ENCODE results near the gene ANKMY1.

Gene ANKMY1

GRCh38 chr2:240594511-240595380, 37.0 kb upstream of the ANKMY1 start:
- no peak for DNase-seq (ENCODE audit: low read depth)

DNA sequence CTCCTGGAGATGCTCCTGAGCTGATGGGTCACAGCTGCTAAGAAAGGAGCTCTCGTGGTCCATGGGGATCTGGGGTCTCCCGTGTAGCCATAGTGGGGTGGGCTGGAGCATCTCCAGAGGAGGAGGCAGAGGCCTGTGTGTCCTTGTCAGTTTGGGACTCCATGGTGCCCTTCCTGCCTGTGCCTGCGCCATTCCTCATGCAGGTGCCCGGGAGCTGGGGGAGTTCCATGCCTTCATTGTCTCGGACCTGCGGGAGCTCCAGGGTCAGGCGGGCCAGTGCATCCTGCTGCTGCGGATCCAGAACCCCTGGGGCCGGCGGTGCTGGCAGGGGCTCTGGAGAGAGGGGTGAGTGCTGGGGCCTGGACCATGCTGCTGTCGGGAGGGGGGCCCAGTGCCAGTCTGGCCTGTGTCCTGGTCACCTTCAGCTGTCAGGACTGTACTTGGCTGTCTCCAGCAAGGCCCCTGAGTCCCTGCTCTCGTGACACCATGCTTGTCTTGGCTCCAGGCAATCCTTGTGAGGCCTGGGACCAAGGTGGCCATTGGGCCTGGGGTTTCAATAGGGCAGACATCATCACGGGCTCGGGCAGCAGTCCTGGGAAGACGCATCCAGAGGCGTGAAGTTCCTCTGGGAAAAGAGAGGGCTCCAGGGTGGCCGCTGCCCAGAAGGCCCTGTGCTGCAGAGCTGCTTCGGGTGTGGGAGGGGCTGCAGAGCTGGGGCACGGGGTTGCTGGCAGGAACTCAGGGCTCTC, 36.1 kb upstream of the ANKMY1 start:
- DNase-seq (ENCODE audit: low read depth) = no peak

DNA sequence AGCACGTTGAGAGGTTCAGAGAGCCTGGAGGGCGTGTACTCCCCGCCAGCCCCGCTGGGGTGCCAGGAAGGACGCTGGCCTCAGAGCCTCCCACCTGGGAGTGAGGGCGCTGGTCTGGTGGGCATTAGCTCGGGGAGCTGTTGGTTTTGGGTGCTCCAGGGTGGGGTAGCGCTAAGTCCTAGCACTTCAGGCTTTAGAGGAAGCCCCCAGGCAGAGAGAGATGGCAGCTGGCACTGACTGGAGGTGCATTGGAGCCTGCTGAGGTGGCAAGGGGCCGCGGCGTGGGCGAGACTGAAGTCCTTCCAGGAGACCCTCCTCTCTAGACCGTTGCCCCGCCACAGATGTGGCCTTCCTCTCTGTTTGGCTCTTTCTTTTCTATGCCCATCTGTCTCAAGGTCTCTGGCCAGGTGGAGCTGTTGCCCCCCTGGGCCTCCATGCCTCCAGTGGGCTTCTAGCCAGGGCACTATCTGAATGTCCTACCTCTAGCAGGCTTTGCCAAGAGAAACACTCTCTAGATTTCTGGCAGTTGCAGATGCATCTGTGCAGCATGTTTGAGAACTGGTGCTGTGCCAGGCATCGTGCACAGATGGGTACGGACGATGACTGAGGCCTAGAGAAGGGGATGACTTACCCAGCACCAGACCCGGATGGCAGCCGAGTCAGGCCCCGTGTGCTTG, 35.4 kb upstream of the ANKMY1 start:
- no peak for DNase-seq (ENCODE audit: low read depth)

DNA sequence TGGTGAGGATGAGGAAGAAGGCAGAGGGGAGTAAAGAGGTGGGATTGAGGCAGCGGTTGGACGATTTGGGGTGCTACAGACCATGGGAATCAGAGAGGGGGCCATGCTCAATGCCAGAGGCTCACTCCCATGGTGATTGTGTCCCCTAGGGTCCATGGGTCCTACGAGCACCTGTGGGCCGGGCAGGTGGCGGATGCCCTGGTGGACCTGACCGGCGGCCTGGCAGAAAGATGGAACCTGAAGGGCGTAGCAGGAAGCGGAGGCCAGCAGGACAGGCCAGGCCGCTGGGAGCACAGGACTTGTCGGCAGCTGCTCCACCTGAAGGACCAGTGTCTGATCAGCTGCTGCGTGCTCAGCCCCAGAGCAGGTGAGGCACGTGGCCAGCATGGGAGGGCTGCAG, 34.0 kb upstream of the ANKMY1 start:
- DNase-seq (ENCODE audit: low read depth) = no peak

GRCh38 chr2:240591226-240591625, 33.4 kb upstream of the ANKMY1 start:
- DNase-seq (ENCODE audit: low read depth) = no peak

GRCh38 chr2:240590681-240591111, 32.9 kb upstream of the ANKMY1 start:
- DNase-seq (ENCODE audit: low read depth) = no peak

DNA sequence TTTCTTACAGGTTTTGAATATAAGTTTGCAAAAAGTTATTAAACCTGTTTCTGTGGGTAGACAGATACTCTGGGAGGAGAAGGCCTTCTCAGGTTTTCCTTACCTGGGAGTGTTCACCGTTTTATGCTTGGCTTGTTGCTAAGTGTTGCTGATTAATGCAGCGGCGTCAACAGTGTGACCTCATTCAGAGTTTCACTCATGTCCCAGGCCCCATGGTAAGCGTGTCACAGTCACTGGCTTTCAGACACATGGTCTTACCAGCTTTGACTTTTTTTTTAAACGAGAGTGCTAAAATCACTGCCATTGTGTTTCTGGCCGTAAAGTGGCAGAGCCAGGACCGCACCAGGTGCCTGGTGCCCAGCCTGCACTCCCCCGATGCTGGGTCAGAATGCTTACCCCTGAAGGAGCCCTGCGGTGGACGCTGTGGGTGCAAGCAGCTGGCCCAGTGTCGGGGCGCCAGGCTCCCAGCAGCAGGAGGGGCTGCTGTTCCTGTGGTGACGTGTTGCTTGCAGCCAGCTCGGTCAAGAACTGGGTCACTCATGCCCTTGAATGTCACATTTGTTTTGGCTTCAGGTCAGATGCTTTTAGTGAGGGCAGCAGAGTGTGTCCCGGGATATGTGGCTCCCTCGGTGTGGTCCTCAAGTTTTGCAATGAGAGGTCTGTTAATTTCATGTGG, 32.2 kb upstream of the ANKMY1 start:
- no peak for DNase-seq (ENCODE audit: low read depth)

DNA sequence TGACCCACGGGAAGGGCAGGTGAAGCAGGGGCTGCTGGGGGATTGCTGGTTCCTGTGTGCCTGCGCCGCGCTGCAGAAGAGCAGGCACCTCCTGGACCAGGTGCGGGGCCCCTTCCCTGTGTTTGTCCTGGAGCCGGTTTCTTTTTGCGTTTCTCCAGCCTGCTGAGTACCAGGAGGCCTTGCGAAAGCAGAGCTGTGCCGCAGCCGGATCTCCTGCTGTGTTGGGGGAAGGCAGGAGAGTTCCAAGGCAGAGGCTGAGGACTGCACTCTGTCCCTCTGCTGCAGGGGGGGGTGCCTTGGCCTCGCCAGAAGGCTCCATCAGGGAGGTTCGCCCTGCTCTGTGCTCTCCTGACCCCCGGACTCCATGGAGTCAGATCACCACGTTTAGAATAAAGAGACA, 31.6 kb upstream of the ANKMY1 start:
- no peak for DNase-seq (ENCODE audit: low read depth)

GRCh38 chr2:240588669-240589068, 30.9 kb upstream of the ANKMY1 start:
- no peak for DNase-seq (ENCODE audit: low read depth)

- no peak for DNase-seq (ENCODE audit: low read depth)
These were observed 30.3 kb upstream of the ANKMY1 start for GRCh38 chr2:240588006-240588655.

- DNase-seq (ENCODE audit: low read depth) = no peak
These were observed 29.4 kb upstream of the ANKMY1 start for GRCh38 chr2:240586919-240587800.

DNA sequence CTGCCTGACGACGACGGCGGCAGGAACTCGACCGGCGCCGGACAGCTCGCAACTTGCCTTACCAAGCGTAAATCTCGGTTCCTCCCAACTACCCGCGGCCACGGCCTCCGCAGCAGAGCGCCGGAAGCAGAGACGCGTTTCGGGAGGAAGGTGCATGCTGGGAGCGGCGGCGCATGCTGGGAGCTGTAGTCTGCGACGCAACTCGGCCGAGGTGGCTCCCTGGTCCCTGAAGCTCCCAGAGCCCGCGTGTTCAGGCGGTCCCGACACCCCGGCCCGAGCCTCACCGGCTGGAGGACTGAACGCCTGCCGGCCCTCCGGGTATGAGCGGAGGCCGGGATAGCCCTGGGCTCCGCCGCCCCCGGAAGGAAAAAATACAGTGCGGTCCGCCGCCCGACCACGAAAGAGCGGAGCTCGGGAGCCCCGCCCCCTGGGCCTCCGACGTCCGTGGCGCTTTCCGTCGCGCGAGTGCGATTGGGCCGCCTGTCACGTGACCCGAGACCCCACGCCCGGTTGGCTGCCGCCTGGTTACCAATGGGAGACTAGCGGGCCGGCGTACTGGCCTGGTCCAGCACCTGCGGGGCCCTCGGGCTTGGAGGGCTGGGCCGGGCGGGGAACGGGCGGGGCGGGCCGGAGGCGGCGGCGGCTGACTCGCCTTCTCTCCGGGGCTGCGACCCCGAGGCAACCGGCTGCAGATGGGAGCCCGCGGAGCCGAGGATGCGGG, 28.6 kb upstream of the ANKMY1 start, which contains the start of gene CAPN10:
TSS of gene CAPN10 (plus strand) at position 537 of the 721 bp plus-strand sequence. CDS start at position 715, 178 bp downstream.
- DNase-seq (ENCODE audit: low read depth) = peak; percentile 88

- DNase-seq (ENCODE audit: low read depth) = no peak
These were observed 28.0 kb upstream of the ANKMY1 start for GRCh38 chr2:240585681-240586197.

DNA sequence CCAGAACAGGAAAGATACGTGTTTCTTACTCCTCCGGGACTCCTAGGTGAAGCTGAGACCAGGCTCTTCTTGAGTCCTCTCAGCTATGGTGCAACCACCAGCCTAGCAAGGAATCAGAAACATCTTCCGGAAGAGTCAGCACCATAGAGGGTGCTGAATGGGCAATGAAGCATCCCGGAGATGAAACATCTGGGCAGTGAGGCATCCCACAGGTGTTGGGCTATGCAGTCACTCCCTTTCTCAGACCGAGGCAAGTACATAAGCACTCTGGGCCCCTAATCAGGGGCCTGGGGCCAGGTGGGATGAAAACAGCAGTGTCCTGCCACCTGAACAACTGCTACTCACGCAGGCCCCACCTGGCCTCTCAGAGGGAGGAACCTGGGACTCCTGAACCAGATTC, 27.3 kb upstream of the ANKMY1 start:
- DNase-seq (ENCODE audit: low read depth) = no peak

DNA sequence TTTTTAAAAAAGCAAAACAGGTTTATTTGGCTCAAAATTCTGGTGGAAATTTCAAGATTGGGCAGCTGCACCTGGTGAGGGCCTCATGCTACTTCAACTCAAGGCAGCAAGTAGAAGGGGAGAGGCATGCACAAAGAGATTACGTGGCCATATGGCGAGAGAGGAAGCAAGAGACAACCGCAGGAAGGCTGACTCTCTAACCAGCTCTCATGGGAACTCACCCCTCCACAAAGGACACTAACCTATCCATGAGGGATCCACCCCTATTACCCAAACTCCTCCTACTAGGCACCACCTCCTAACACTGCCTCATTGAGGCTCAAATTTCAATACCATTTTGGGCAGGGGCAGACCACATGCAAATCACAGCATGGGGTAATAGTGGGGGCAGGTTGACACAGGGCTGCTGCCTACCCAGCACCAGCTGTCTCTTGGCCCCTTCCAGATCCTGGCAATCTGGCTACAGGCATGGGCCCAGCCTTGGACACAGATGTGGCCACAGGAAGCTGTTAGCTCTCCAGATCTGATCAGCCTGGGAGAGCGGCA, 26.8 kb upstream of the ANKMY1 start:
- DNase-seq (ENCODE audit: low read depth) = peak; percentile 42

GRCh38 chr2:240583774-240584173, 26.0 kb upstream of the ANKMY1 start:
- DNase-seq (ENCODE audit: low read depth) = no peak

DNA sequence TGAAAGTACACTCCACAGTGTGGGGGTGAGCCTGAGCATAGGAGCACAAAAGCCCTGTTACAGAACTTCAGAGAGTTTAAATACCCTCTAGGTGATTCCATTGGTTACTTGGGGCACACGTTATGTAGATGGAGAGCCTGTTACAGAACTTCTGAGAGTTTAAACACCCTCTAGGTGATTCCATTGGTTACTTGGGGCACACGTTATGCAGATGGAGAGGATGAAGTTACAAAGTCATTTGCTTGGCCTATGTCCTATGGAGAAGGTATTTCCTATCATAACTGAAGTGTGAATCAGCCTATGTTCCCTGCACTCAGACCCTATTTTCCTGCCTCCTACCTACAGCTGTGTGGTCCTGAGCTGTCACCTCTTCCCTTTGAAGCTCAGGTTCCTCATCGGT, 25.0 kb upstream of the ANKMY1 start:
- DNase-seq (ENCODE audit: low read depth) = no peak

- no peak for DNase-seq (ENCODE audit: low read depth)
These were observed 24.0 kb upstream of the ANKMY1 start for GRCh38 chr2:240581811-240582210.
